NCI-H82 (cell line): ENCODE measurements around the gene MAP2K6.

ENCODE experiments used
- DNase-seq: peaks from one replicate; lab custom pipeline; 2025; lab: John Stamatoyannopoulos, UW

The MAP2K6 gene

GRCh38 chr17:69427486-69428197, 13.1 kb downstream of the MAP2K6 start:
- DNase-seq = no peak

GRCh38 chr17:69428252-69428980, 13.9 kb downstream of the MAP2K6 start:
- DNase-seq = no peak

DNA sequence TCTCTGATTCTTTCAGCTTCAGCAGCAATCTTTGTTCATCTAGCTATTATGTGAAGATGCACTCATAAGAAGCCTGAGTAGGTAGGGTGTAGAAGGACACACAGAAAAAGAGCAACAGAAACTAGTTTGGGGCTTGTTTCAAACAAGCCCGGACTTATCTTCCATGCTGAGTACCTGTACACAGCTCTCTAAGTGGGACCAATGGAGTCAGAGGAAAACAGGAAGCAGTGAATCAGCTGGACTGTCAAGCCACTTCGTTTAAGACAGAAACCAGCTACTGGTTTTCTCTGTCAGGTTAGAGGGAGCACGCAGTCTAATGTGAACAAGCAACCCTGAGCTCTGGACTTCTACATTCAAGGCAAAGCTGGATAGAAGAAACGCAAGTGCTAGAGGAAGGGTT, 16.0 kb downstream of the MAP2K6 start:
- no peak for DNase-seq

GRCh38 chr17:69431835-69432234, 17.3 kb downstream of the MAP2K6 start:
- peak; percentile 32 for DNase-seq

GRCh38 chr17:69433093-69433492, 18.6 kb downstream of the MAP2K6 start:
- DNase-seq = no peak

- no peak for DNase-seq
Measured at GRCh38 chr17:69434164-69434579, 19.7 kb downstream of the MAP2K6 start.

GRCh38 chr17:69435971-69436696, 21.6 kb downstream of the MAP2K6 start:
- no peak for DNase-seq

DNA sequence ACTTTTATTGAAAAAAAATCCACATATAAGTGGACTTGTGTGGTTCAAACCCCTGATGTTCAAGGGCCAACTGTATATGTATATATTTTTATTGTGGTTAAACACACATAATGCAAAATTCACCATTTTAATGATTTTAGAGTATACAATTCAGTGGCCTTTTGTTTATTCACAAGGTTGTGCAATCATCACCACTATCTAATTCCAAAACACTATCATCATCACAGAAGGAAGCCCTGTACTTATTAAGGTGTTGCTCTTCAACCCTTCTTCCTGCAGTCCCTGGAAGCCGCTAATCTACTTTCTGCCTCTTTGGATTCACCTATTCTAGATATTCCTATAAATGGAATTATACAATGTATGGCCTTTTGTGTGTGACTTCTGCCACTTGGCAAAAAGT, 23.0 kb downstream of the MAP2K6 start:
- no peak for DNase-seq

DNA sequence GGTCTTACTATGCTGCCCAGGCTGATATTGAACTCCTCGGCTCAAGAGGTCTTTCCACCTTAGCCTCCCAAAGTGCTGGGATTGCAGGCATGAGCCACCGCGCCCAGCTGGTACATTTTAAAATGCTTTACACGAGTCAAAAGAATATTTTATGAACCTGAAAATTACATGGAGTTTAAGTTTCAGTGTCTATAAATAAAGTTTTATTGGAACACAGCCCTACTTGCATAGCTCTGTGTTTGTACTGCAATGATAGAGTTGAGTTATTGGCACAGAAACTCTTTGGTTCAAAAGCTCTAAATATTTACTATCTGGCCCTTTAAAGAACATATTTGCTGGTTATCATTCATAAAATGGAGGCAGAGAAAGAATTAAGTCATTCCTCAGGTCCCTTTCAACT, 24.3 kb downstream of the MAP2K6 start:
- DNase-seq = no peak

DNA sequence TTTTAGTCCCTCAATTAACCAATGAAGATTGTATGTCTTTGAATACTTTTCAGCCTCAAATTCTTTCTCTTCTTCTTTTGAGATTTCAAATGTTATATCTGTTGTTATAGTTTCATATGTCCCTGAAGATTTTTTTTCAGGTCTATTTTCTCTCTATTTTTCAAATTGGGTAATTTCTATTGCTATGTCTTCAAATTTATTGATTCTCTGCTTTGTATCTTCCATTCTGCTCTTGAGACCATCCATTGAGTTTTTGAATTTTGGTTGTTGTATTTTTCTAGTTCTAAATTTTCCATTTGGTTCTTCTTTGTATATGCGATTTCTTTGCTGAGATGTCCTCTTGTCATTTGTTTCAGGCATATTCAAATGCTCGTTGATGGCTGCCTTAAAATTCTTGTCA, 26.7 kb downstream of the MAP2K6 start:
- DNase-seq = no peak

GRCh38 chr17:69443138-69443537, 28.6 kb downstream of the MAP2K6 start:
- no peak for DNase-seq

DNA sequence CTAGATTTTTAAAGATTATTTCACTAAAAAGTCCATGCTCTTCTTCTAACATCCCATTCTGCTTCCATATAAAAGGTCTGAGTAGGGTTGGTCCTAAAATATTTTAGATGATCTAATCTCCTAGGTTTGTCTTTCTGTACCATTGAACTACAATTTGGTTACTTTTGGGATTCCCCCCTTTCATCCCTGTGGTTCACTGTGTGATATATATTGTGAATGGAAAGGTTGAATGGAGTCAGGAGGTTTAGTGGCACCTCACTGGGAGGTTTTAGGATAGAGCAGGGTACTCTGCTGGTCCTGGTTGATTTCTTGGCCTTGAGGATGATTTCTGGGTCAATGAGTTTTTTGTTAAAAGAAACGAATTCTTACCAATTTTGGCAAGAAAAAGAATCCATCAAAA, 29.5 kb downstream of the MAP2K6 start:
- no peak for DNase-seq

DNA sequence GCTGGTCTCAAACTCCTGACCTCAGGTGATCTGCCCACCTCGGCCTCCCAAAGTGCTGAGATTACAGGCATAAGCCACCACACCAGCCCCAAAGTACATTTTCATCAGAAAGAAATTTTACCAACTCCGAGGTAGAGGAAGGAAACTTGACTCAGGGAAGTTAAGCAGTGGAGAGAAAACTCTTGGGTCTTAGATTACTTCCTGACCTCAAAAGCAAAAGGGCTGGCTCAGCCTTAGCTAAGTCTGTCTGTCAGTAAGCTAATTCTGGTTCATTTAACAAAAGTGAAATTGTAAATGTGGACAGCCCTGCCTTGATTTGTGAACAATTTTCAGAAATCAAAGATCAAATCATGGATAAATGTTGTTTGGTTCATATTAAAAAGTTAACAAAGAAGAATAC, 30.6 kb downstream of the MAP2K6 start:
- no peak for DNase-seq

DNA sequence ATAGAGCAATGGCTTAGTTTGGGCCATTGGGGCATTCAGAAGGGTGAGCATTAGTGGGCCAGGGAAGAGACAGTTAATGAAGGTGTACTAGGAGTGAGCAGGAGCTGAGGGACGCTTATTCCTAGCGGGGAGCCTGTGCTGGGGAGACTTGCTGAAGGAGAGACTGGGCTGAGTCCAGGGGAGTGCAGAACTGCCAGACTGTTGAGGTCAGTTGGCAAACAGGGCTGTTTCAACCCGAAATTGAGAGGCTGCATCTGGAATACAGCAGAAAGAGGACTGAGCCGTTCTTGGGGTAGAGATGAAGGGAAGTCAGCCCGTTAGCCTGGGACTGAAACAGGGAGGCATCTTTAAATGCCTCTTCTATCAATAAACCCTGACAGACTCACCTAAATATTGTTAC, 33.2 kb downstream of the MAP2K6 start:
- no peak for DNase-seq

- no peak for DNase-seq
Measured at GRCh38 chr17:69448431-69449102, 34.1 kb downstream of the MAP2K6 start.

DNA sequence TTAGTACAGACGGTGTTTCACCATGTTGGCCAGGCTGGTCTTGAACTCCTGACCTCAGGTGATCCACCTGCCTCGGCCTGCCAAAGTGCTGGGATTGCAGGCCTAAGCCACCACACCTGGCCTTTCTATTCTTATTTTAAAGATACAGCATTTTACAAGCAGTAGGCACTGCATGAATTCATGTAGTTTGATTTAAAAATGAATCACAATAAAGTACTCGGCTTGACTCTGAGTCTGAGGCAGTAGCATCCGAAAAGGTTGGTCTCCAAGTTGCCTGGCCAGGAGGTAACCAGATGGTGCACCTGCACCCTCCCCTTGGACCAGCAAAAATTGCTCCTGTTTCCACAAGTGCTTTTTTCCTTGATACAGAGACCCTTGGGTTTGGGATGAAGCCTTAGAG, 35.6 kb downstream of the MAP2K6 start:
- no peak for DNase-seq

DNA sequence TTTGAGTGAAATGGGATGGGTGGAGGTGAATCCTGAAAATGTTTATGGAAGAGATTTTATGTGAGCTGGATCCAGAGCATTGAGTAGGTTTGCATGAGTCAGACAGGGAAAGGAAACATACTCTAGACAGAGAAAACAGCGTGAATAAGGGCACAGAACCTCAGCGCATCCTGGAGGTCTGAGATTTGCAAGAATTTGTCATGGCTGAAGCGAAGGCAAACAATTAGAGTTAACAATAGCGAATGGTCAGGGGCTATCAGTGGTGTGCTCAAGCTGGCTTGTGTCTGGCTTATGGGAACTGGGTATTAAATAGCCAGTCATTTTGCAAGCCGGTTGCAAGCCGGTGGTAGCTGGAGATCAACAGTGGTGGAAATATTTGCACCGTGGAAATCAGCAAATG, 36.4 kb downstream of the MAP2K6 start:
- DNase-seq = no peak

- DNase-seq = no peak
Measured at GRCh38 chr17:69451416-69452394, 37.2 kb downstream of the MAP2K6 start.

DNA sequence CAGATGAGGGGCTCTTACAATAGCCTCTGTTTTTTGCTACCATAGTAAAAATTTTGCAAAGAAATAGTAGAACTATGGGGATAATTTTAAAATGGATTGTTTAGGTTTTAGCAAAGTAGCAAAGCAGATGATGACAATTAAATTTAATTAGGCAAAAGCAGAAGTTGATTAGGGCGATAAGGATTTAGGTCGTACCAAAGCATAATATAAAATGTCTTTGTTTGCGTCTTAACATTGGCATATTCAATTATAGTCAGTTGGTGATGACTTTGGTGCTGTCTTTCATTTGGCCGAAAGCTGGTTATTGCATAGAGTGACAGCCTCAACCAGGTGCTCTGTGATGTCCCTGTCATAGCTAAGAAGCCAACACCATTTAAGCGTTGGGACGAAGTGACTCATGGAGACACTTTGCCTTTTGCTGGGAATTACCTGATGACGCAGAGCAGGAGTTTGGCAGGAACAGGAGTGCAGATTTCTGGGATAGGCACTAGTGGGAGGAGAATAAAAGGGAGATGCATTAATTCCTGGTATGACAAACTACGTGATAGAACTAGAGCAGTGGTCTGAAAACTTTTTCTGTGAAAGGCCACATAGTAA, 38.3 kb downstream of the MAP2K6 start:
- DNase-seq = peak; percentile 13

- no peak for DNase-seq
Measured at GRCh38 chr17:69454051-69454450, 39.6 kb downstream of the MAP2K6 start.

DNA sequence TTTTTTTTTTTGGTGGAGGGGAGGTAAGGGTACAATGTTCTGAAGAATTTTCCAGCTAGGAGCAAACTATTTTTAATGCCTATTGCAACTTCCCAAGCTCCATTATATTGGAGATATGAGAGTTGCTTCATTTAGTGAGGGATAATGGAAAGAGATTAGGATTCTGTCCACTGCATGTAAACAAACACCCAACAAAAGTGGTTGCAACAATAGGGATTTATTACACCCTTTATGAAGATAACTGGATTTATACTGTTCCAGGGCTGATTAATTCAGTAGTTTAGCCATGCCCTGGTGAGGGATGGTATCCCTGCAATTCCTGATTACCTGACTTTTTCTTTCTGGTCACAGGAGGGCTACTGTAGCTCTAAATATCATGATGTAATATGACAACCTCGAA, 40.5 kb downstream of the MAP2K6 start:
- peak; percentile 55 for DNase-seq
